Fibroblast of peridontal ligament (primary cell): ENCODE results near the gene FYN.

Experiments used
- DNase-seq: peaks from one replicate; pipeline ENCODE4 v3.0.0-alpha.2; 2010; ENCODE audit errors: extremely low read depth

The FYN gene

GRCh38 chr6:111750753-111751673, 122.2 kb downstream of the FYN start:
- DNase-seq = peak; percentile 47

- DNase-seq = no peak
Observed at GRCh38 chr6:111750153-111750552, 123.1 kb downstream of the FYN start.

GRCh38 chr6:111748231-111748647, 125.0 kb downstream of the FYN start:
- no peak for DNase-seq

- no peak for DNase-seq
Observed at GRCh38 chr6:111747829-111748228, 125.4 kb downstream of the FYN start.

GRCh38 chr6:111747396-111747795, 125.9 kb downstream of the FYN start:
- DNase-seq = no peak

- no peak for DNase-seq
Observed at GRCh38 chr6:111746983-111747382, 126.3 kb downstream of the FYN start.

GRCh38 chr6:111745636-111746035, 127.6 kb downstream of the FYN start:
- peak; percentile 54 for DNase-seq

- peak; percentile 44 for DNase-seq
Observed at GRCh38 chr6:111745186-111745585, 128.1 kb downstream of the FYN start.

GRCh38 chr6:111743862-111744692, 129.2 kb downstream of the FYN start:
- peak; percentile 99 for DNase-seq

GRCh38 chr6:111743360-111743759, 129.9 kb downstream of the FYN start:
- DNase-seq = peak; percentile 30

- DNase-seq = no peak
Observed at GRCh38 chr6:111741177-111741952, 131.9 kb downstream of the FYN start.

- DNase-seq = no peak
Observed at GRCh38 chr6:111740506-111740905, 132.7 kb downstream of the FYN start.

- no peak for DNase-seq
Observed at GRCh38 chr6:111739257-111739696, 134.0 kb downstream of the FYN start.

- no peak for DNase-seq
Observed at GRCh38 chr6:111738631-111739030, 134.6 kb downstream of the FYN start.

GRCh38 chr6:111738156-111738555, 135.1 kb downstream of the FYN start:
- no peak for DNase-seq

GRCh38 chr6:111737065-111737521, 136.2 kb downstream of the FYN start:
- DNase-seq = peak; percentile 68

GRCh38 chr6:111736005-111736608, 137.1 kb downstream of the FYN start:
- no peak for DNase-seq

GRCh38 chr6:111734068-111735061, 138.9 kb downstream of the FYN start:
- DNase-seq = no peak

- no peak for DNase-seq
Observed at GRCh38 chr6:111732390-111732789, 140.9 kb downstream of the FYN start.
